Right hindlimb (tissue), 1 donor: ENCODE measurements around the gene OPRD1.
A peak's percentile ranks its signal among the peaks of the same experiment; 100 is the strongest.

Source experiments
- DNase-seq: peaks from one replicate; pipeline ENCODE4 v3.0.0-alpha.2; 2018

The OPRD1 gene

GRCh38 chr1:28914228-28915030 lies 102.5 kb downstream of the OPRD1 start, which contains the start of gene EPB41:
Gene EPB41 (plus strand): TSS chr1:28914569. CDS start chr1:28987438, 72,869 bp downstream.
- DNase-seq = peak; percentile 96

- DNase-seq = peak; percentile 57
Observed at GRCh38 chr1:28915031-28915895, 103.3 kb downstream of the OPRD1 start.

GRCh38 chr1:28917757-28918118 lies 105.8 kb downstream of the OPRD1 start:
- no peak for DNase-seq
